HG02981 (cell line): Measurements from ENCODE around the gene MMS22L.

ENCODE experiments used
- ATAC-seq: cut with Tn5 transposase; IDR thresholded peaks from one replicate; pipeline ENCODE4 v1.9.1; 2021; ENCODE audit warnings: mild to moderate bottlenecking, moderate library complexity; ENCODE audit not compliant: unreplicated experiment

MMS22L gene, protein sequence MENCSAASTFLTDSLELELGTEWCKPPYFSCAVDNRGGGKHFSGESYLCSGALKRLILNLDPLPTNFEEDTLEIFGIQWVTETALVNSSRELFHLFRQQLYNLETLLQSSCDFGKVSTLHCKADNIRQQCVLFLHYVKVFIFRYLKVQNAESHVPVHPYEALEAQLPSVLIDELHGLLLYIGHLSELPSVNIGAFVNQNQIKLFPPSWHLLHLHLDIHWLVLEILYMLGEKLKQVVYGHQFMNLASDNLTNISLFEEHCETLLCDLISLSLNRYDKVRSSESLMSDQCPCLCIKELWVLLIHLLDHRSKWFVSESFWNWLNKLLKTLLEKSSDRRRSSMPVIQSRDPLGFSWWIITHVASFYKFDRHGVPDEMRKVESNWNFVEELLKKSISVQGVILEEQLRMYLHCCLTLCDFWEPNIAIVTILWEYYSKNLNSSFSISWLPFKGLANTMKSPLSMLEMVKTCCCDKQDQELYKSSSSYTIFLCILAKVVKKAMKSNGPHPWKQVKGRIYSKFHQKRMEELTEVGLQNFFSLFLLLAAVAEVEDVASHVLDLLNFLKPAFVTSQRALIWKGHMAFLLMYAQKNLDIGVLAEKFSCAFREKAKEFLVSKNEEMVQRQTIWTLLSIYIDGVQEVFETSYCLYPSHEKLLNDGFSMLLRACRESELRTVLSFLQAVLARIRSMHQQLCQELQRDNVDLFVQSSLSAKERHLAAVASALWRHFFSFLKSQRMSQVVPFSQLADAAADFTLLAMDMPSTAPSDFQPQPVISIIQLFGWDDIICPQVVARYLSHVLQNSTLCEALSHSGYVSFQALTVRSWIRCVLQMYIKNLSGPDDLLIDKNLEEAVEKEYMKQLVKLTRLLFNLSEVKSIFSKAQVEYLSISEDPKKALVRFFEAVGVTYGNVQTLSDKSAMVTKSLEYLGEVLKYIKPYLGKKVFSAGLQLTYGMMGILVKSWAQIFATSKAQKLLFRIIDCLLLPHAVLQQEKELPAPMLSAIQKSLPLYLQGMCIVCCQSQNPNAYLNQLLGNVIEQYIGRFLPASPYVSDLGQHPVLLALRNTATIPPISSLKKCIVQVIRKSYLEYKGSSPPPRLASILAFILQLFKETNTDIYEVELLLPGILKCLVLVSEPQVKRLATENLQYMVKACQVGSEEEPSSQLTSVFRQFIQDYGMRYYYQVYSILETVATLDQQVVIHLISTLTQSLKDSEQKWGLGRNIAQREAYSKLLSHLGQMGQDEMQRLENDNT

DNA sequence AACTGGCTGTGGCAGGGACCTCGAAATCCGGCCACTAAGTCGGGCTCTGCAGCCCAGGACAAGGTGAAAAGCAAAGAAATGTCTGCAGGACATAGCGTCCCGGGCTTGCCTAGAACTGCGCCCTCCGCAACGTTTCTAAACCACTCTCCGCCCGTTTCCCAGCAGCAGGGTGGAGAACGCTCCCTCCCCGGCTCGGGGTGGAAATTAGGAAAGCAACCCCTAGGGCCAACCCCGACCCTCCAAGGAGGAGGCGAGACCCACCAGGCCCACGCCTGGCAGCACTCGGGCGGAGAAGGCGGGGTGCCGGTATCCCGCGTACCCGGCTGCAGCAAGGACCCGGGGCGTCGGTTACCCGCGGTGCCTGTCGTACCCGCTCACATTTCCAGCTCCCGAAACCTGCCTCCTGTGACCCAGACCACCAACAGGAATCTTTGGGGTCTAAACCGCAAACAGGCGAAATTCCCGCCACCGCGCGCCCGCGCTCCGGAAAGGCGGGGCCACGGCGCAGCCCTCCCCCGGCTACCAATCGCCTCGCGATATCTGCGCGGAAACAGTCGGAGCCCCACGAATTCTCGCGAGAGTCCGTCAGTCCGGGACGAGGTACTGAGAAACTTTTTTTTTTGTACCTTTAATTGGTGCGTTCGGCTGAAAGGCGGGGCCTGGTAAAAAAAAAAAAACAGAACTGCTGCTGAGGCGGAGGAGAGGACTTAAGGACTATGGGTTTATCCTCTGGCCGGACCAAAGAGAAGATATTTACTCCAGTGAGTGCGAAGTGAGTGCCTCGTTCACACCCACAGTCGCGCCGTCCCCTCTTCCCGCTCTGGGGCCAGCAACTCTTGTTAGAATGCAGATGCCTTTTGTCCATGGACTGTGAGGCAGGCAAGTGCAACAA, at the start of gene MMS22L:
Gene MMS22L, minus strand, starts transcription at position 491 of the 892 bp plus-strand sequence. CDS start 739 bp downstream, outside the sequence.
- peak; percentile 97 for ATAC-seq

DNA sequence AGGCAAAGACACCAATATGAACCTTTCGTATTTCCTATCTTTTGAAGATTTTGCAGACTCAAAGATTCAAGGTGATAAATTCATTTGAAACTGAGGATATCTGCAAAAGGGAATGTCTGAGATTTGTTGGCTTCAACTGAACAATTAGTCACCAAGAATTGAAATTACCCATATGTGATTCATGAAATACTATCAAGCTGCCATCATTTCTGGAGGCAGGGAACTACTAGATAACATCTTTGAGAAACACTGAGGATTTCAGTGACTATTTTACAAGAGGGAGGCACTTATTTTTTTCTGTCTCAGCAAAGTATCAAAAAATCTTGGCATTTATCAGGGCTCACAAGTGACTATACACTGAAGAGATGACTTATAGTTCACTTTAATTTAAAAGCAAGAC, 39.8 kb upstream of the MMS22L start:
- no peak for ATAC-seq

DNA sequence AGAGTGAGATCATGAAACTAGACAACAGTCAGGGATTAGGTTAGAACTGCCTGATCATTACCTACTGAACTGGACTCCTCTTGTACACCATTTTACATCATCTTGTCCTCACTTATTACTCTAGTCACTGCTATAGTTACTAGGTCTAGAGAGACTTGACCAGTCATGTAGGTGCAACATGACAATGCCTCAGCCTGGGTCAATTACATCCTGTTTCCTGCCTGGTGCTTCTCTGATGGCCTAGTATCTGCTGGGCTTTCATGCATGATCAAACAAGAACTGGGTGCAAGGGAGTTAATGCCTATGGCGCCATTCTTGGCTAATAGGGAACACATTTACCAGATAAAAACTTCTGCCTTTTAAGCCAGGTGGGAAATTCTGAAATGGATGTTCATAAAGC, 39.2 kb upstream of the MMS22L start:
- ATAC-seq, result no peak

DNA sequence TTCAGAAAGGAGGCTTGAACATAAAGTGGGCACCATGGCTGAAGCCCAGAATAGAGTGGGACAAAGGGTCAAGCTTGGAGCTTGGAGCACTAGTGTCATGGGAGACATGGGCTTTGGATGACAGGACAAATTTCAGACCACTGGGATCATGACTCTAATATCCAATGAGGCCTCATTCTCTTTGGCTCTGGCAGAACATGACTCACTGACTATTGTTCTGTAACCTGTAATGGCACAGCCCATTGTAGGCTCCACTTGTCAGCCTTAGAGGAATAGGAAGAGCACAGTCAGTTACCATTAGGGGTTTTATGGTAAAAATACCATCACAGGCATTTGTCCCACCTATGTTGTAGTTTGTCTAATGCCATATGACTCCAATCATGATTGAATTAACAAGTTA, 34.0 kb upstream of the MMS22L start:
- no peak for ATAC-seq

DNA sequence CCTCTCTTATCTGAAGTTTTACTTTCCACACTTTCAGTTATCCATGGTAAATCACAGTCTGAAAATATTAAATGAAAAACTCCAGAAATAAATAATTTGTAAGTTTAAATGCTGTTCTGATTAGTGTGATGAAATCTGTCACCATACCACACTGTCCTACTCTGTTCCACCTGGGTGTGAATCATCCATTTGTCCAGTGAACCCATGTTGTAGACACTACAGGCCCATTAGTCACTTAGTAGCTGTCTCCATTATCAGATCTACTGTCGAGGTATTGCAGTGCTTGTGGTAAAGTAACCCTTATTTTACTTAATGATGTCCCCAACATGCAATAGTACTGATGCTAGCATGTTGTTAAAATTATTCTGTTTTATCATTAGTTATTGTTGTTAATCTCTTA, 29.2 kb upstream of the MMS22L start:
- no peak for ATAC-seq

DNA sequence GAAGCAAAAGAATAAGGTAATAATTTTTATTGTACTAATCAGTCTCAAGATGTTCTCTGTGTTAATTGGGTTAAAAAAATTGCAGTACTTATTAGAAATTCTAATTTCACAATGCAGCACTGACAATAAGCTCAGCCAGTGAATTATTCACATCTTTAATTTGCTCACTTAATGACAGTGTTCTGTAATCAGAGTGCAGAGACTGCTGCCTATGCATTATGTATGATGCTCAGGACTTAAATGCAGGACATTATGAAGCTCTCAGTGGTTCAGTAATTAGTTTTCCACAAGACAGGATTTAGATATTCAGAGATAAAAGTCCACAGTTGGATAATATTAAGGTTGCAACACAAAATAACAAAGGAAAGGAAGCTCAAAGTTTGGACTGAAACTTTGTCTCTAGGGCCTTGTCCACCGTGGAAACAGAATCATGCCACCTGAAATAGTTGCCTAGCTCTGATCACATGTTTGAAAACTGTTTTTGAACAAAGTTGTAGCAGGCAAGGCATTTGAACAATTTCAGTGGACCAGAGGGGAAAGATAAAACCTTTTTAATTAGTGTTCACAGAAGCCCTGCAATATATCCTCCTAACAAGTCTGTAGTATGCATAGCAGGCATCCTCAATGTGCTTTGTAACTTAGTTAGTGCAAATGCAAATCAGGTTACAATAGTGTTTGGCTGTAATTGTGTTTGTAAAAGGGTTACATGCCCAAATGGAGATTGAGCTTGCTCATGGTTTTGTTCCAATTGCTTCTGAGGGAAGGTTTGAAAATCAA, 23.7 kb upstream of the MMS22L start:
- ATAC-seq, result no peak

DNA sequence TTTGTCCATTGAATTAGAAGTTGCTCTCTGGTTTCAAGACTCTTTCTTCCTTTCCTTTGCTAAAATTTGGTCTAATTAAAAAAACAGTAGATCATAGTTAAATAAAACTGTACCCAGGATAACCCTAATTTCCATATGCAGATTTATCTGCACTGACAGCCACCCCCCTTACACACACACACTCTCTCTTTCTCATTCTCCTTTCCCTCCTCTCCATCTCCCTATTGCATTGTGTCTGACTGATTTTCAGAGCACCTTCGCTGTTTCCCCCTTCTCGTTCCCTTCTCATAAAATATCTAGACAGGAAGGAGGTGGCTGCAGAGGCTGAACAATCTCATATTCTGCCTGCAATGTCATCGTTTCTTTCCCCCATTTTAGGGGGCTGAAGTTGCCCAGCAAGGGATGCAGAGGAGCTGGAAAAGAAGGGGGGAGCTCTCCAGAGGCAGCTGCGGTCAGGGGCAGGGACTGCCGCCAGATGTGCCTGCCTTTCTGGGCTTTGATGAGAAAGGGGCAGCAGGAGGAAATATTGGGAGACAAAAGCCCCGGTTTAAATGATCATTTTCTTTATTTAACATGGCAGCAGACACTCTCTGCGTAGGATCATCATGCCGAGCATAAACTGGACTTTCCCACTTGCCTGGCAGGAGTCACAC, 22.5 kb upstream of the MMS22L start:
- no peak for ATAC-seq

DNA sequence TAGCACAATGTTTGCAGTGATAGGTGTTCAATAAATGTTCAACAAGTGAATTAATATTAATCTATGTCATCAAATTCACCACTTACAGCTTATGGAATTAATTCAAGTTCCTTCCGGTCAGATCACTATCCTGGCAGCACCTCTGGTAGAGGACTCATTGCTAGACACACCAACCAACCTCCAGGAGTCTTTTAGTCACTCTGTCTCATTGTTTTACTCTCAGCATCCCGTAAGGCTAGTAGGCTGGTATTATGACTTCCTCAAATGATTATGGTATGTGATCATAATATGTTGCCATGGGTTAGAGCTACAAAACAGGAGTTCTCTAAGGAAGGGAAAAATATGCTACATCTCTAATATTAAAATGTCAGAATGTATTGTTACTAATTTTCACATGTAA, 21.7 kb upstream of the MMS22L start:
- no peak for ATAC-seq

DNA sequence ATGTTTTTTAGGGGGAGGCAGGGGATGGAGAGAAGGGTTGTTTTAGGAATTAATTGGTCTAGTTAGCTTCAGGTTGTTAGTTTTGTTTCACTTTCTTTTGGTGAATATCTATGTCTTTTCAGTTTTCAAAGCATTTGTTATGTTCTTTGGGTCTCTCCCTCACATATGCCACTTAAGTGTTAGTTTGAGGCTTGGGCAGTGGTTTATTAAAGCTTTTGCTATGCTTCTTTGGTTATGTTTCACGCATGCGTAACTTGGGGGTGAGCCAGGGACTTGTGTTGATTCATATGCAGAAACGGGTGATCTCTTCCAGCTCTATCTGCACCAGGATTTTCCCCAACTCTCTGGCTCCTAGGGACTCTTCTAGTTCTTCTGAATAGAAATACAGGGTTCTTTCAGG, 11.4 kb upstream of the MMS22L start:
- ATAC-seq, result no peak

DNA sequence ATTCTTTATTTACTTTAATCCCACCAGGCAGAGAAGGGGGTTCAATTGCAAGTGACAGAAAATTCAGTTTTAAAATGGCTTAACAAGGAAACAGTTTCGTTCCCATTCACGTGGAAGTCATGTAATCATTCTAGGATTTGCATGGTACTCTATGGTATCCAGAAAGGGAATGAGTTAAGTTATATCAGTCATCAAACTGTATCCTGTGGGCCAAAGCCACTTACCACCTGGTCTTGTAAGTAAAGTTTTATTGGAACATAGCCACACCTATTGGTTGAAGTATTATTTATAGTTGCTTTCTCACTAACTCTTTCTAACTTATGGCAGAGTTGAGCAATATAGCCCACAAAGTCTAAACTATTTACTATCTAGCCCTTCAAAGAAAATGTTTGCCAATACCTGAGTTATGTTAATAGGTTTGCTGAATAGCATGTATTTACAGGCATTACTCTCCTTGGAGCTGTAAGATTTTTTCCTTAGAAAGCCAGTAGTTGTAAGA, 10.2 kb upstream of the MMS22L start:
- no peak for ATAC-seq

DNA sequence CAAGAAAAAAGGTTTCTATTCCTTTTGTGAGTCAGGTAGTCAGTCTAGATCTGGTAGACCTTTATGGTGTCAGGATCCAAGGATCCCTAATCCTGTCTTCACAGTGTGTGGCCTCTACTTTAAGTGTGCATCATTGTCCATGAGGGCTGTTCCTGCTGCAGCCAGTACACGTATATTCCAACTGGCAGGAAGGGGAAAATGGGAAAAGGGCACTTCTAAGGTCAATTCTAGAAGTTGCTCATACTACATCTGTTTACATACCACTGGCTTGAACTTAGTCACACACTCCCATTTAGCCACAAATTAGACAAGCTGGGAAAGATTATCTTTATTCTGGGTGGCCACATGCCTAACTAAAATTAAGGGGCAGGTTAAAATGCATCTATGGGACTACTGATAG, 9.7 kb upstream of the MMS22L start:
- ATAC-seq, result no peak

DNA sequence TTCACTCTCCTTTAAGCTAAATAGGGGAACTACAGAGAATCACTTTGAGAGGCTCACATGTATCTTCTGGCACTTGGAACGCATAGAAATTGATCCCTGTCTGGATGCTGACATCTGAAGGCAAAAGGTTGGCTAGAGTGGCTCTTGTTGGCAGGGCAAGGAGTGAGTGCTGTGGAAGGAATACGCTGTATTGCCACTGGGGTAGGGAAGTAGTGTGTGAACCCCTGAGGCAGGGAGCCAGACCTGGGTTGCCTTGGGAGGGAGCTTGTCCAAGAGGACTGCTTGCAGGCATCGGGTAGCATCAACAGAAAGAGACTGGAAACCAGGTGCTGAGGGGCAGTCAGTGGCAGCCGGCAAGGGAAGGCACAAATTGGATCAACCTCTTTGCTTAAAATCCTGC, 8.9 kb upstream of the MMS22L start:
- no peak for ATAC-seq

DNA sequence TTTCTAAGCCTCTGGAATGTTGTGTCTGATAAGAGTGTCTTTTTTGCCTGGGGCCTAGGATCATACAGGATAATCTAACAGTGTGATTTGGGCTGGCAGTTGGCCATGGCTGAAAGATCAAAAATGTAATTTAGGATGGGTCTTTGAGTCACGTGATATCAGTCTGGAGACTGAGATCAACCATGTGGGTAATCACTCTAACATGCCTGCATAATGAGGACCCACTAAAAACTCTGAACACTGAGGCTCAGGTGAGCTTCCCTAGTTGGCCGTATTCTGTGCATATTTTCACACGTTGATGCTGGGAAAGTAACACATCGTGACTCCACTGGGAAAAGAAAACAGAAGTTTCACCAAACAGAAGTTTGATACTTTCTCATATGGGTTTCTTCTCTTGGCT, 6.3 kb upstream of the MMS22L start:
- no peak for ATAC-seq

DNA sequence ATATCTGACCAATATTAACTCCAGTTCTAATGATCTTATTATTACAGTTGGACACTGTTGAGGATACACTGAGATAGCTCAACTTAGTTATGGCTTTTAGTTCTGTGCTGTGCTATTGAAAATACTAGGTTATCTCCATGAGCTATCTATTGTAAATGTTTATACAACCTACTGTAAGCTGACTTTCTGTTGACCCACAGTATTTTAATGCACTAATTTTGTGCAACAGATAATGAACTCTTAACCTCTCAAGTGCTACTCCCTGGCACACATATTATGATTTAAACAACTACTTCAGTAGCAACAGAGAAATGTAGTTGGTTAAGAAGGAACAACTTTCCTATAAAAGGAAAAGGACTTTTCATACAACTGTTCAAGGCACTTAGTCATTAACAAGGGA, 5.2 kb upstream of the MMS22L start:
- ATAC-seq, result no peak

DNA sequence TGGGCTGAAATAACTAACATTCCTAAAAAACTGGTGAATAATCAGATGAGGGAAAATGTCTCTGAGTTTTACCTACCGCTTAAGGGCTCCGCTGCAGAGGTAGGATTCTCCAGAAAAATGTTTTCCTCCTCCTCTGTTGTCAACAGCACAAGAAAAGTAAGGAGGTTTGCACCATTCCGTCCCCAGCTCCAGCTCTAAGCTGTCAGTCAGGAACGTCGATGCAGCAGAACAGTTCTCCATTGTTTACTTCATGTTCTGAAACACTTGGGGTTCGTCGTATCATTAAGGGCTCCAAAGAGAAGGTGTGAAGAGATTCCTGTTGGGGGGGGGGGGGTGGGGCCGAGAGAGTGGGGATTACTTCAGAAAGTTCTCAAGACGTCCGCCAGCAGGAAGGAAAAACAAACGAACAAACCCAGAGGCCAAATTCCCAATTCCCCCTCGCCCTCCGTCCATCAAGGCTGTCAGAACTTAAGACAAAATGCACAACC, 734 bp downstream of the MMS22L start:
- peak; percentile 0 for ATAC-seq

DNA sequence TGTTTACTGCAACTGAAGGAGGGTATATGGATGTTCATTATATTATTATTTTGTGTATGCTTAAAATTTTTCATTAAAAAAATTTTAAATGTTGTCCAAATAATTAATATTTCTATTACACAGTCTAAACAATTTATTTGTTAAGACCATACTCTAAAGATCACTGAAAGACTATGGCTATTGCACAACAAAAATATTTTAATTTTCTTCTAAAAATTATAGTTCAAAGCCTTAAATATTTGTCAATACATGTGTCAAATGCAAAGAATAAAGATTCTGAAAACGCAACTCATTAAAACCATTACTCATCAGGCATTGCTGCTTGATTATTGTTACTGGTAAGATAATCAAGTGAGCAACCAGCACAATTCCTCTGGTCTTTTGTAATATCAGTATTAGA, 2.2 kb downstream of the MMS22L start:
- ATAC-seq, result no peak

DNA sequence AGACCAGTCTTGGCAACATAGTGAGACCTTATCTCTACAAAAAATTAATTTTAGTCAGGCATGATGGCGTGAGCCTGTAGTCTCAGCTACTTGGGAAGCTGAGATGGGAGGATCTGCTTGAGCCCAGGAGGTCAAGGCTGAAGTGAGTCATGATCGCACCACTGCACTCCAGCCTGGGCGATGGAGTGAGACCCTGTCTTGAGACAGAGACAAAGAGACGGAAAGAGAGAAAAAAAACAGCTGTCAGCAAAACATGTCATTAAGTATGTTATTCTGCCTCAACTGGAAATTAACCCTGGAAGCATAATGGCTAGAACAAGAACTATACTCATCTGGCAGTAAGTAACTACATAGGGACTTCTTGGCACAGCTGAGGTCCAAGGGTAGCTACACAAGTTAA, 7.2 kb downstream of the MMS22L start:
- ATAC-seq, result no peak

DNA sequence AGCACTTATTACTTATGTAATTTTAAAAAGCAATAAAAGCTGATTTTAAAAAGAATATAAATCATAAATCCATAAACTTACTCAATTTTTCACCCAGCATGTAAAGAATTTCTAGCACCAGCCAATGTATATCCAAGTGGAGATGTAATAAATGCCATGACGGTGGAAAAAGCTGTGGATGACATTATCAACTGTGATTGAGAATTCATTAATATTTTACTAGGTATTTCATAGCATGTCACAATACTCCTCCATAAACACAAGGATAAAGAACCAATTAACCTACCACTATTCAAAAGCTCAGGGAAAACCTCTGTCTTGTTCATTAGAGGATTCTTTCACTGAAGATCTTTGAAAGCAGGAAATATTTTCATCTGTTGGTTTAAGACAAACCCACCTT, 13.2 kb downstream of the MMS22L start:
- ATAC-seq, result no peak

DNA sequence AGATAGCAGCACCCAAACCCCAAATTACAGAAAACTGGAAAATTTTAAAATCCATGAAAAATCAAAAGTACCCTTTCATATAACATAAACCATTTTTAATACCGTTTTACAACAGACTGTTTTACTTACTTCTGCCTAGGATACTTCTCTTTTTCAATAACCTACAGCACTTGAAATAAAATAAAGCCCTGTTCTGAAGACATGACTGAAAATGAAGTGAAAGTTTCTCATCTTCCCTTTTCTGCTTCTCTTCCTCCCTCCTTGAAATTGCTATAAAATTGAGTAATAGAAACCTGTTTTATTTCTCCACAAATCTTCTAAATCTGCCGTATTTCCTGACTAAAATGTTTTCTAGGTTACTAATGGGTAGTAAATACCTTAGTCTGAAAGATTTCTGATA, 20.3 kb downstream of the MMS22L start:
- ATAC-seq, result no peak
